ENCODE measurements around the gene LSM8. TPM values are rescaled to one million over a fixed set of nuclear protein-coding genes. Genes with fewer than 3 reads are reported as not detected.
A peak's percentile ranks its signal among the peaks of the same experiment; 100 is the strongest.

The LSM8 gene
- total and polyA plus RNA-seq, 2 donors (not counting 3 experiments of a cell fraction or from before 2014, with no cell fraction given): 26.8 to 34.1 TPM

DNA sequence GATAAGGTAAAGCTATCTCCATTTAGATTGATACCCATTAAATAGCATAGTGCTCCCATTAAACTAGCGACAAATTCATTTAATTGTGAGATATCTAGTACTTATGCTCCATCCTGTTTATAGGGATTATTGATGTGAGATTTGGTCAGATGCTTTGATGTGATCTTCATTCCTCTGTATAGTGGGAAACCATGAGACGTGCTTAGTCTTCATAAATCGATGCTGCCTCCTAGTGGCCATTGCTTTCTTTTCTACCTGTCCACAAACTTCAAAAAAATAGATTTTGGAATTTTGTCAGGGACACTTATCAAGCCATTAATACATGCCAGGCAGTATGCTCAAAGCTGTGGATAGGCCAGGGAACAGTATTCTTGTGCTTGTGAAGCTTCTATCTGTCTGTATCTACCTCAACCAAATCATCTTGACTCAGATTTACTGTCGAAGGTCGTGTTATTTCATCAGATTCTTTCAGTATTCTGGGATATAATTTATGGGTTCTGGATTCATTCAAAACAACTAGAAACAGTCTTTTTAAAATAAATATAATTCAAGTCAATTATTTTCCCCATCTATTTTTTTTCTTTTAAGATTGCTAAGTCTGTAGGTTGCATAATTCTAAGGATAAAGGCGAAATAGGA lies 12.0 kb downstream of the LSM8 start:
- no peaks in the 10 kb centered on the region for H3K9me3 ChIP-seq (replicated peaks; ENCODE audit: control insufficient read depth, insufficient read depth, low read length)
- no peak overlapping the region for H3K4me2 ChIP-seq (ENCODE audit: insufficient read depth, low read length)
- intact Hi-C loops (cut with micrococcal nuclease) (loop anchor here (1.0 kb wide), 1 partner anchor 446 kb away; no protein-coding TSS in a partner anchor), dilution Hi-C loops (cut with MboI; ENCODE audit: extremely low pct_ligation_motif_present, low sequenced_read_pairs) (no loop called here)
- H3K4me3 ChIP-seq (replicated peaks in 1 of 3; ENCODE audit: insufficient read depth in 1 of 3, low read depth in 1 of 3, low read length in 3 of 3): no peak overlapping the region
- DNase-seq (ENCODE audit: low read depth, low spot score) (peak; percentile 68), FAIRE-seq (no peak)
- H3K9me1 ChIP-seq (replicated peaks; ENCODE audit: control insufficient read depth, extremely low read depth, insufficient read depth, low read length): no peaks in the 10 kb centered on the region
- no TSS peak for BruUV-seq (replicated peaks)
- H4K20me1 ChIP-seq (replicated peaks; ENCODE audit: control insufficient read depth, extremely low read depth, insufficient read depth, low read length): no peaks in the 10 kb centered on the region
- no peaks in the 10 kb centered on the region for H3K4me1 ChIP-seq (ENCODE audit: control insufficient read depth, extremely low read depth, insufficient read depth, low read length)
- H3K27ac ChIP-seq (ENCODE audit: insufficient read depth, low read depth, low read length): no peak overlapping the region
- TF ChIP-seq, protein P1, sequence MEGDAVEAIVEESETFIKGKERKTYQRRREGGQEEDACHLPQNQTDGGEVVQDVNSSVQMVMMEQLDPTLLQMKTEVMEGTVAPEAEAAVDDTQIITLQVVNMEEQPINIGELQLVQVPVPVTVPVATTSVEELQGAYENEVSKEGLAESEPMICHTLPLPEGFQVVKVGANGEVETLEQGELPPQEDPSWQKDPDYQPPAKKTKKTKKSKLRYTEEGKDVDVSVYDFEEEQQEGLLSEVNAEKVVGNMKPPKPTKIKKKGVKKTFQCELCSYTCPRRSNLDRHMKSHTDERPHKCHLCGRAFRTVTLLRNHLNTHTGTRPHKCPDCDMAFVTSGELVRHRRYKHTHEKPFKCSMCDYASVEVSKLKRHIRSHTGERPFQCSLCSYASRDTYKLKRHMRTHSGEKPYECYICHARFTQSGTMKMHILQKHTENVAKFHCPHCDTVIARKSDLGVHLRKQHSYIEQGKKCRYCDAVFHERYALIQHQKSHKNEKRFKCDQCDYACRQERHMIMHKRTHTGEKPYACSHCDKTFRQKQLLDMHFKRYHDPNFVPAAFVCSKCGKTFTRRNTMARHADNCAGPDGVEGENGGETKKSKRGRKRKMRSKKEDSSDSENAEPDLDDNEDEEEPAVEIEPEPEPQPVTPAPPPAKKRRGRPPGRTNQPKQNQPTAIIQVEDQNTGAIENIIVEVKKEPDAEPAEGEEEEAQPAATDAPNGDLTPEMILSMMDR (IDR thresholded peaks at IDR 0.05; ENCODE audit: extremely low read depth in 1 of 2, insufficient read depth in 1 of 2, low read depth in 1 of 2, low read length in 2 of 2): peak; percentile 61 to 64
- no peak for TF ChIP-seq FOS (IDR thresholded peaks at IDR 0.05; ENCODE audit: borderline replicate concordance, insufficient read depth, low read length)
- CTCF ChIA-PET: interaction anchor here (0.9 to 1.9 kb wide), 10 partner anchors 10 to 795 kb away, joined by 3 to 11 read pairs (median 6); no protein-coding TSS in a partner anchor
- H3K9ac ChIP-seq (replicated peaks; ENCODE audit: extremely low read depth, insufficient read depth, low read length): no peak overlapping the region
- no peaks in the 10 kb centered on the region for H3K79me2 ChIP-seq (ENCODE audit: control insufficient read depth, insufficient read depth, low read length)
- no peaks in the 10 kb centered on the region for H3K36me3 ChIP-seq (ENCODE audit: control insufficient read depth in 2 of 2, extremely low read depth in 1 of 2, insufficient read depth in 2 of 2, low read length in 2 of 2)
- no peak overlapping the region for H2AFZ ChIP-seq (ENCODE audit: low read depth, low read length)
- POLR2A ChIA-PET: no interaction called here
- H3K27me3 ChIP-seq (ENCODE audit: control insufficient read depth in 2 of 2, insufficient read depth in 2 of 2, low read length in 2 of 2): no peaks in the 10 kb centered on the region

- TF ChIP-seq EZH2 (IDR thresholded peaks at IDR 0.05; ENCODE audit: borderline replicate concordance, low read depth, low read length, severe bottlenecking): no peak
- no peak for TF ChIP-seq GATA2 (IDR thresholded peaks at IDR 0.05; ENCODE audit: insufficient read depth, insufficient read length, low read depth, low read length)
- no peak for TF ChIP-seq FOS (IDR thresholded peaks at IDR 0.05; ENCODE audit: borderline replicate concordance, insufficient read depth, low read length)
- no peak for TF ChIP-seq POLR2A (IDR thresholded peaks at IDR 0.05; ENCODE audit: low read depth, low read length)
- TF ChIP-seq MYC (IDR thresholded peaks at IDR 0.05; ENCODE audit: low read depth, low read length): no peak
- TF ChIP-seq, protein P1 (IDR thresholded peaks at IDR 0.05; ENCODE audit: extremely low read depth in 1 of 2, insufficient read depth in 1 of 2, low read depth in 1 of 2, low read length in 2 of 2): no peak
- no peak for TF ChIP-seq POLR2AphosphoS5 (IDR thresholded peaks at IDR 0.05; ENCODE audit: insufficient read depth, low read depth, low read length)
- TF ChIP-seq, protein P2, sequence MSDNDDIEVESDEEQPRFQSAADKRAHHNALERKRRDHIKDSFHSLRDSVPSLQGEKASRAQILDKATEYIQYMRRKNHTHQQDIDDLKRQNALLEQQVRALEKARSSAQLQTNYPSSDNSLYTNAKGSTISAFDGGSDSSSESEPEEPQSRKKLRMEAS (IDR thresholded peaks at IDR 0.05; ENCODE audit: insufficient read depth, insufficient read length): no peak
- TF ChIP-seq JUN (IDR thresholded peaks at IDR 0.05; ENCODE audit: borderline replicate concordance, insufficient read depth, insufficient read length, low read depth): no peak
- POLR2A ChIA-PET: no interaction called here
Measured at GRCh38 chr7:118202061-118202460, 18.1 kb downstream of the LSM8 start.

More at GRCh38 chr7:118202061-118202460, 18.1 kb downstream of the LSM8 start:
- Histone ChIP-seq H3K9me1 (replicated peaks; ENCODE audit: control insufficient read depth, extremely low read depth, insufficient read depth, low read length) (no peaks in the 10 kb centered on the region), H3K4me3 (replicated peaks in 1 of 3; ENCODE audit: insufficient read depth in 1 of 3, low read depth in 1 of 3, low read length in 3 of 3) (no peak overlapping the region), H2AFZ (ENCODE audit: low read depth, low read length) (no peak overlapping the region), H3K36me3 (ENCODE audit: control insufficient read depth in 2 of 2, extremely low read depth in 1 of 2, insufficient read depth in 2 of 2, low read length in 2 of 2) (no peaks in the 10 kb centered on the region), H3K79me2 (ENCODE audit: control insufficient read depth, insufficient read depth, low read length) (no peaks in the 10 kb centered on the region), H4K20me1 (replicated peaks; ENCODE audit: control insufficient read depth, extremely low read depth, insufficient read depth, low read length) (no peaks in the 10 kb centered on the region), H3K4me2 (ENCODE audit: insufficient read depth, low read length) (no peak overlapping the region), H3K27ac (ENCODE audit: insufficient read depth, low read depth, low read length) (no peak overlapping the region), H3K9me3 (replicated peaks; ENCODE audit: control insufficient read depth, insufficient read depth, low read length) (no peaks in the 10 kb centered on the region), H3K27me3 (ENCODE audit: control insufficient read depth in 2 of 2, insufficient read depth in 2 of 2, low read length in 2 of 2) (no peaks in the 10 kb centered on the region), H3K9ac (replicated peaks; ENCODE audit: extremely low read depth, insufficient read depth, low read length) (no peak overlapping the region), H3K4me1 (ENCODE audit: control insufficient read depth, extremely low read depth, insufficient read depth, low read length) (no peaks in the 10 kb centered on the region)
- intact Hi-C loops (cut with micrococcal nuclease) (no loop called here), dilution Hi-C loops (cut with MboI; ENCODE audit: extremely low pct_ligation_motif_present, low sequenced_read_pairs) (no loop called here)
- FAIRE-seq: no peak
- CTCF ChIA-PET: interaction anchor here (0.9 to 1.3 kb wide), 2 partner anchors 9 to 10 kb away, joined by 3 read pairs; no protein-coding TSS in a partner anchor
- DNase-seq (ENCODE audit: low read depth, low spot score): no peak
- BruUV-seq (replicated peaks): no TSS peak
